GM18517 (cell line): Measurements from ENCODE around the gene TSSK3.
"Not testable (repeated sequence)": the region's sequence is repeated elsewhere in the genome, so short reads cannot be mapped to it uniquely, and the experiment has no call there.

ENCODE experiments used
- ATAC-seq: cut with Tn5 transposase; IDR thresholded peaks from one replicate; pipeline ENCODE4 v1.9.1; 2021; ENCODE audit warnings: mild to moderate bottlenecking, moderate library complexity; ENCODE audit not compliant: unreplicated experiment

TSSK3 gene

GRCh38 chr1:32394890-32395432, 32.6 kb downstream of the TSSK3 start:
- no peak for ATAC-seq

- not testable (repeated sequence) for ATAC-seq
Measured at GRCh38 chr1:32396524-32396923, 34.2 kb downstream of the TSSK3 start.

- no peak for ATAC-seq
Measured at GRCh38 chr1:32398401-32398800, 36.1 kb downstream of the TSSK3 start.

GRCh38 chr1:32399843-32400242, 37.5 kb downstream of the TSSK3 start:
- no peak for ATAC-seq

- ATAC-seq = no peak
Measured at GRCh38 chr1:32400876-32401631, 38.7 kb downstream of the TSSK3 start.

GRCh38 chr1:32404946-32405345, 42.6 kb downstream of the TSSK3 start:
- no peak for ATAC-seq

- no peak for ATAC-seq
Measured at GRCh38 chr1:32405672-32406467, 43.5 kb downstream of the TSSK3 start.

- ATAC-seq = no peak
Measured at GRCh38 chr1:32406629-32407111, 44.3 kb downstream of the TSSK3 start.

- ATAC-seq = no peak
Measured at GRCh38 chr1:32411261-32411660, 48.9 kb downstream of the TSSK3 start.

- ATAC-seq = no peak
Measured at GRCh38 chr1:32413507-32414185, 51.3 kb downstream of the TSSK3 start.
